Stimulated activated naive B cell treated with anti-CD40 and anti-IgM and Interleukin-4, amounts not matched to agents 10 μg/mL and 1 μg/mL and 100 μg/mL, for 72 hours (primary cell): Measurements from ENCODE around the gene OTOR.

Experiments
- ATAC-seq, 2 donors: fragments of 150-1000 bp; cut with Tn5 transposase; replicated peaks; 2 replicates each; pipeline ENCODE4 v1.10.0; 2021; ENCODE audit warnings: moderate library complexity in 1 of 2
- DNase-seq: peaks from one replicate; pipeline ENCODE4 v3.0.0; 2021
- H3K27ac Mint-ChIP-seq: one replicate; pipeline ENCODE4 v1.8.0; 2022; ENCODE audit warnings: mild to moderate bottlenecking, mixed read lengths
- H3K27me3 Mint-ChIP-seq, 2 donors: one replicate each; pipeline ENCODE4 v1.8.0; 2022; ENCODE audit warnings: mixed read lengths in 2 of 2
- H3K36me3 Mint-ChIP-seq, 2 donors: one replicate each; pipeline ENCODE4 v1.8.0; 2022; ENCODE audit warnings: mixed read lengths in 2 of 2, mild to moderate bottlenecking in 1 of 2
- H3K4me1 Mint-ChIP-seq, 2 donors: one replicate each; pipeline ENCODE4 v1.8.0; 2022; ENCODE audit warnings: mixed read lengths in 2 of 2, mild to moderate bottlenecking in 1 of 2
- H3K4me3 Mint-ChIP-seq, 2 donors: one replicate each; pipeline ENCODE4 v1.8.0; 2022; ENCODE audit warnings: mild to moderate bottlenecking in 2 of 2, mixed read lengths in 2 of 2, moderate library complexity in 1 of 2
- H3K9me3 Mint-ChIP-seq, 2 donors: one replicate each; pipeline ENCODE4 v1.8.0; 2022; ENCODE audit warnings: mixed read lengths in 2 of 2, mild to moderate bottlenecking in 1 of 2

Gene OTOR

DNA sequence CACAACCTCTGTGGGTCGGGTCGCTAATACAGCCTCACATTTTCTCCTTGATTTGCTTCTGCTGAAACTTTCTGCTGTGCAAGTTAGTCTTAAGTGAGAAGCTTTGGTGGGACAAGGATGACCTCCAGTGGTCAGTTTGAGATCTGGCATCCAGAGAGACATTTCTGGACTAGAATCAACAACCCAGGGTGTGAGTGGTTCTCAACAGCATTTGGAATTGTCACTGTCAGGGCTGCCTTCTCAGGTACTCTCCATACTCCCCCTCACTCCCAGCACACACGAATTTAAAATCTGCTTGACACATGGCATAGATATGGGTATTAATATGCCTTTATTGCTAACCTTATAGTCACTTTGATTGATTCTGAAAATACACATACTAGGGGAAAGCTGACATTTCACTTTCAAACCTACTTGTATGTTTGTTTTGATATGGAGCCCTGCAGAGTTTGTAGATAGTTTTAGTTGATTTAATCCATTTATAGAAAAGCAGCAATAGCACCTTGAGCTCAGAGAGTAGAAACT, 13.2 kb downstream of the OTOR start:
- Mint-ChIP-seq H3K27me3 (peaks cover 38 to 55% of the 10 kb centered on the region in 2 donors), H3K4me3 (no peak overlapping the region), H3K27ac (no peak overlapping the region), H3K9me3 (peaks cover 4 to 6% of the 10 kb centered on the region in 2 donors), H3K36me3 (no peaks in the 10 kb centered on the region), H3K4me1 (no peaks in the 10 kb centered on the region)
- DNase-seq (peak; percentile 18), ATAC-seq (peak; percentile 77 to 83)

- H3K9me3 Mint-ChIP-seq, result no peaks in the 10 kb centered on the region
- peaks cover 38 to 63% of the 10 kb centered on the region in 2 donors for H3K27me3 Mint-ChIP-seq
- H3K36me3 Mint-ChIP-seq, result no peaks in the 10 kb centered on the region
- no peak for ATAC-seq
- H3K4me1 Mint-ChIP-seq, result no peaks in the 10 kb centered on the region
- no peak overlapping the region for H3K27ac Mint-ChIP-seq
- H3K4me3 Mint-ChIP-seq, result no peak overlapping the region
- no peak for DNase-seq
These were observed 16.4 kb downstream of the OTOR start for GRCh38 chr20:16764560-16764959.

DNA sequence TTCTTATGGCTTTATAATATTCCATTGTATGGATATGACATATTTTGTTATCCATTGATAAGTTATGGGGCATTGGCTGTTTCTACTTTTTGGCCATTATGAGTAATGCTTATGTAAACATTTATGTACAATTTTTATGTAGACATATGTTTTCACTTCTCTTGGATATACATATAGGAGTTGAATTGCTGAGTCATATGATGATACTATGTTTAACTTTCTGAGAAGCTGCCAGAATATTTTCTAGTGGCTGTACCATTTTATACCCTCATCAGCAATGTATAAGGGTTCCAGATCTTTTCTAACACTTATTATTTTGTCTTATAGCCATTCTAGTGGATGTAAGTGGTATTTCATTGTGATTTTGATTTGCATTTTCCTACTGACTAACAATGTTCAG, 23.1 kb downstream of the OTOR start:
- H3K4me3 Mint-ChIP-seq, result no peak overlapping the region
- peaks cover 11 to 13% of the 10 kb centered on the region in 2 donors for H3K9me3 Mint-ChIP-seq
- ATAC-seq (no peak), DNase-seq (no peak)
- no peak overlapping the region for H3K27ac Mint-ChIP-seq
- H3K4me1 Mint-ChIP-seq, result no peaks in the 10 kb centered on the region
- peaks cover 12 to 44% of the 10 kb centered on the region in 2 donors for H3K27me3 Mint-ChIP-seq
- H3K36me3 Mint-ChIP-seq, result no peaks in the 10 kb centered on the region

DNA sequence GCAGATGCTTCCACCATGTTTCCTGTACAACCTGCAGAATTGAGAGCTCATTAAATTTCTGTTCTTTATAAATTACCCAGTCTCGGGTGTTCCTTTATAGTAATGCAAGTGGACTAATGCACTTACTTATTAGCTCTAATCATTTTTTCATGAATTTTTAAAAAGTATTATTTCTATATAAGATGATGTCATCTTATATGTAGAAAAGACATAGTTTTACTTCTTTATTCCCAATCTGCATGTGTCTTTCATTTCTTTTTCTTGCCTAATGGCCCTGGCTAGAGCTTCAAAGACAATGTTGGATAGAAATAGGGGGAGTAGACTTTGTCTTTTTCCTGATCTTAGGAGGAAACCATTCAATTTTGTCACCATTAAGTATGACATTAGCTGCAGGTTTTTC, 27.8 kb downstream of the OTOR start:
- no peaks in the 10 kb centered on the region for H3K4me1 Mint-ChIP-seq
- ATAC-seq, result no peak
- DNase-seq, result no peak
- peaks cover 17% of the 10 kb centered on the region in 2 donors for H3K9me3 Mint-ChIP-seq
- H3K4me3 Mint-ChIP-seq, result no peak overlapping the region
- H3K27me3 Mint-ChIP-seq, result peaks cover 14 to 23% of the 10 kb centered on the region in 2 donors
- H3K27ac Mint-ChIP-seq, result no peak overlapping the region
- no peaks in the 10 kb centered on the region for H3K36me3 Mint-ChIP-seq

GRCh38 chr20:16777126-16777525, 29.0 kb downstream of the OTOR start:
- H3K4me1 Mint-ChIP-seq, result no peaks in the 10 kb centered on the region
- H3K4me3 Mint-ChIP-seq, result no peak overlapping the region
- no peak for DNase-seq
- H3K36me3 Mint-ChIP-seq, result no peaks in the 10 kb centered on the region
- no peak for ATAC-seq
- peaks cover 19% of the 10 kb centered on the region in 2 donors for H3K9me3 Mint-ChIP-seq
- H3K27me3 Mint-ChIP-seq, result peaks cover 15 to 25% of the 10 kb centered on the region in 2 donors
- no peak overlapping the region for H3K27ac Mint-ChIP-seq

- no peak for DNase-seq
- H3K9me3 Mint-ChIP-seq, result peaks cover 25 to 26% of the 10 kb centered on the region in 2 donors
- no peak overlapping the region for H3K27ac Mint-ChIP-seq
- ATAC-seq, result no peak
- H3K4me1 Mint-ChIP-seq, result no peaks in the 10 kb centered on the region
- H3K27me3 Mint-ChIP-seq, result peaks cover 13 to 31% of the 10 kb centered on the region in 2 donors
- no peak overlapping the region for H3K4me3 Mint-ChIP-seq
- no peaks in the 10 kb centered on the region for H3K36me3 Mint-ChIP-seq
These were observed 30.0 kb downstream of the OTOR start for GRCh38 chr20:16778159-16778558.

- H3K36me3 Mint-ChIP-seq, result no peaks in the 10 kb centered on the region
- peaks cover 20 to 23% of the 10 kb centered on the region in 2 donors for H3K27me3 Mint-ChIP-seq
- no peak overlapping the region for H3K4me3 Mint-ChIP-seq
- ATAC-seq (no peak), DNase-seq (no peak)
- H3K27ac Mint-ChIP-seq, result no peak overlapping the region
- H3K9me3 Mint-ChIP-seq, result peaks cover 16 to 19% of the 10 kb centered on the region in 2 donors
- H3K4me1 Mint-ChIP-seq, result no peaks in the 10 kb centered on the region
These were observed 33.3 kb downstream of the OTOR start for GRCh38 chr20:16781496-16781895.

GRCh38 chr20:16785226-16785625, 37.1 kb downstream of the OTOR start:
- peaks cover 18 to 23% of the 10 kb centered on the region in 2 donors for H3K9me3 Mint-ChIP-seq
- peaks cover 15 to 38% of the 10 kb centered on the region in 2 donors for H3K27me3 Mint-ChIP-seq
- H3K4me3 Mint-ChIP-seq, result no peak overlapping the region
- DNase-seq, result no peak
- H3K36me3 Mint-ChIP-seq, result no peaks in the 10 kb centered on the region
- ATAC-seq, result no peak
- no peaks in the 10 kb centered on the region for H3K4me1 Mint-ChIP-seq
- no peak overlapping the region for H3K27ac Mint-ChIP-seq
